Left lung (tissue), 10 donors: ENCODE measurements around the gene PRPF18. TPM values are rescaled to one million over a fixed set of nuclear protein-coding genes. Genes with fewer than 3 reads are reported as not detected.

Experiments used
- ATAC-seq: fragments of 200-7000 bp; cut with Tn5 transposase; one replicate; pipeline ENCODE4 v1.9.1; 2020; ENCODE audit warnings: moderate library complexity
- DNase-seq, 4 donors: peaks; one replicate each; pipeline ENCODE4 v3.0.0-alpha.2; 2013 to 2020
- H3K27ac ChIP-seq, 2 donors: fragments of 200-600 bp; sonication (generic) in 1 of 2; one replicate each; pipeline versions ENCODE4 v1.5.0 to v1.8.0; 2020 to 2021
- H3K27me3 ChIP-seq, 2 donors: fragments of 200-600 bp; sonication (generic) in 1 of 2; one replicate each; pipeline versions ENCODE4 v1.5.0 to v1.8.0; 2020 to 2021
- H3K36me3 ChIP-seq, 2 donors: fragments of 200-600 bp; sonication (generic) in 1 of 2; one replicate each; pipeline versions ENCODE4 v1.5.0 to v1.8.0; 2020 to 2021
- H3K4me1 ChIP-seq, 2 donors: fragments of 200-600 bp; one replicate each; pipeline ENCODE4 v1.8.0; 2021
- H3K4me3 ChIP-seq, 2 donors: fragments of 200-600 bp; sonication (generic) in 1 of 2; one replicate each; pipeline versions ENCODE4 v1.5.0 to v1.8.0; 2020 to 2021; ENCODE audit warnings: mild to moderate bottlenecking in 1 of 2
- H3K9me3 ChIP-seq, 2 donors: fragments of 200-600 bp; sonication (generic) in 1 of 2; one replicate each; pipeline versions ENCODE4 v1.5.0 to v1.8.0; 2020 to 2021
- intact Hi-C, 2 donors: fragments of 100-400 bp; cut with DNase I; formaldehyde crosslinking; loops; one replicate each; pipeline versions ENCODE4 v1.11.2 to v1.14.2; 2022
- polyA plus RNA-seq, 6 donors: library from polyadenylated mRNA; unstranded; fragments of 120-200 nt; gene quantifications; one replicate each; pipeline ENCODE4 v1.2.1, GENCODE V29; 2013; ENCODE audit not compliant: insufficient read length in 6 of 6
- total RNA-seq, 2 donors: library from RNA; stranded (reverse); fragmentation: NEBNext Ultra II Directional; extraction: Animal tissue kit (Norgen Biotek cat#: 25700); gene quantifications; one replicate each; pipeline ENCODE4 v1.2.1, GENCODE V29; 2021
- TF ChIP-seq, protein P1 (sequence below), 2 donors: fragments of 200-600 bp; sonication (generic) in 1 of 2; IDR thresholded peaks; one replicate each; pipeline versions ENCODE4 v1.5.0 to v1.8.0; 2021; ENCODE audit warnings: antibody characterized with exemption in 2 of 2
- donor health status: DM: no; HTN: yes; CAD: no.
- donor health status: DM: no; HTN: no; CAD: no.

Gene PRPF18
- total and polyA plus RNA-seq, 8 donors, result 17.0 to 29.1 (median 26.1) TPM

DNA sequence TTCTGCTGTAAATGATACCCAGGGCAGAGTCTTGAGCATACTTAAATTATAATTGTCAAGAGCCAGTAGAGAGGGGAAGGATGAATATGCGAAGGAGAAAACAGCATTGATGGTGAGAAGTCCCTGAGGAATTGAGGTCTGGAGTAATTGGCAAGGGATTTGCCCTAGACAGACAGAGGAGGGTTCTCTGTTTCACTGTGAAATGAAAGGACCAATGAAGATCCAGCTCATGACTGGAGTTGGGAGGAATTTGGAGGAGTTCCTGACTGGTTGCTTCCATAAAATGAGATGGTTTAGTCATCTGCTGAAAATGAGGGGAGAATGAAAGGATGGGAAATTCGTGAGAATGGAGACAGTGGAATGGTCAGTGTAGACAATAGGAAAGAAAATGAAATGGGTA is 6.8 kb downstream of the PRPF18 start:
- DNase-seq, result no peak
- Histone ChIP-seq H3K27me3 (no peaks in the 10 kb centered on the region), H3K9me3 (no peaks in the 10 kb centered on the region), H3K36me3 (peaks cover 0 to 14% of the 10 kb centered on the region in 2 donors), H3K4me3 (no peak overlapping the region), H3K27ac (no peak overlapping the region), H3K4me1 (peaks cover 3 to 13% of the 10 kb centered on the region in 2 donors)
- TF ChIP-seq, protein P1, sequence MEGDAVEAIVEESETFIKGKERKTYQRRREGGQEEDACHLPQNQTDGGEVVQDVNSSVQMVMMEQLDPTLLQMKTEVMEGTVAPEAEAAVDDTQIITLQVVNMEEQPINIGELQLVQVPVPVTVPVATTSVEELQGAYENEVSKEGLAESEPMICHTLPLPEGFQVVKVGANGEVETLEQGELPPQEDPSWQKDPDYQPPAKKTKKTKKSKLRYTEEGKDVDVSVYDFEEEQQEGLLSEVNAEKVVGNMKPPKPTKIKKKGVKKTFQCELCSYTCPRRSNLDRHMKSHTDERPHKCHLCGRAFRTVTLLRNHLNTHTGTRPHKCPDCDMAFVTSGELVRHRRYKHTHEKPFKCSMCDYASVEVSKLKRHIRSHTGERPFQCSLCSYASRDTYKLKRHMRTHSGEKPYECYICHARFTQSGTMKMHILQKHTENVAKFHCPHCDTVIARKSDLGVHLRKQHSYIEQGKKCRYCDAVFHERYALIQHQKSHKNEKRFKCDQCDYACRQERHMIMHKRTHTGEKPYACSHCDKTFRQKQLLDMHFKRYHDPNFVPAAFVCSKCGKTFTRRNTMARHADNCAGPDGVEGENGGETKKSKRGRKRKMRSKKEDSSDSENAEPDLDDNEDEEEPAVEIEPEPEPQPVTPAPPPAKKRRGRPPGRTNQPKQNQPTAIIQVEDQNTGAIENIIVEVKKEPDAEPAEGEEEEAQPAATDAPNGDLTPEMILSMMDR (IDR thresholded peaks at IDR 0.05), result no peak
- ATAC-seq, result no peak
- intact Hi-C loops, result no loop called here

DNA sequence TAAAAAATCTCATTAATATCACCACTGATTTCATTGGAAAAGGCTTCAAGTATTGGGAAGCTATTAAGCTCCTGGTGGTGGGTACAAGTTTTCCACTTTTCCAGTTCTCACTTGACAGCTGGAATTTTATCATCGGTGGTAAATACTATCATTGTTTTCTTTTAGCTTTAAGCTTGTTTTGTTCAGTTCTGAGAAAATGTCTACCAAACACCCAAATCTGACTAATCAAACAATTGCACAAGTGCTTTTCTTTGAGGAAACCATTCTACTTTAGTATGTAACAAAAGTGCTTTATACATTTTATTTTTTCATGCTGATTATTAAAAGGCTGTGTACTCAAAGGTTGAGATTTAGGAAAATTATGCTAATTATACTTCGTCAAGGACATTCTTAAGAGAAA is 7.9 kb downstream of the PRPF18 start:
- no peak for ATAC-seq
- Histone ChIP-seq H3K27me3 (no peaks in the 10 kb centered on the region), H3K4me3 (no peak overlapping the region), H3K9me3 (no peaks in the 10 kb centered on the region), H3K4me1 (peaks cover 0 to 6% of the 10 kb centered on the region in 2 donors), H3K36me3 (peaks cover 0 to 14% of the 10 kb centered on the region in 2 donors), H3K27ac (no peak overlapping the region)
- DNase-seq, result no peak
- TF ChIP-seq, protein P1 (IDR thresholded peaks at IDR 0.05), result no peak
- intact Hi-C loops, result no loop called here

DNA sequence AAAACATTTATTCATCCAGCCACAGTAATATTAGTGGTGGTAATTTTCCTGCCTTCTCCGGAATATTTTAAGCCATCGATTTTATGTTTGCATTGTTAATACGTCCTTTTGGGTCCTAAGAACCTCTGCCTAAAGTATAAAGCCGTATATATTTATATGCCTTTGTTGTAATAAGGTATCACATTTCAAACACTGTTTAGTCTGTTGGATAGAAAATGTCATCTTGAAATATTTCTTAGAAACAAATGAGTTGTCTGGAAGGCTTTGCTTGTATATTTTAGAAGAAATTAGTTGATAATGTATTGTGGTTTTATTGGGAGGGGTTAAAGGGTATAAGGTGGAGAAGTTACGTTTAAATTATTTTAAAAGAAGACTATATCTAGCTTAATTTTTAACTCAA is 11.1 kb downstream of the PRPF18 start:
- ATAC-seq (no peak), DNase-seq (no peak)
- H3K27me3 ChIP-seq, result no peaks in the 10 kb centered on the region
- H3K4me1 ChIP-seq, result no peaks in the 10 kb centered on the region
- no peak overlapping the region for H3K4me3 ChIP-seq
- no peaks in the 10 kb centered on the region for H3K9me3 ChIP-seq
- intact Hi-C loops, result no loop called here
- H3K27ac ChIP-seq, result no peak overlapping the region
- TF ChIP-seq, protein P1 (IDR thresholded peaks at IDR 0.05), result no peak
- peaks cover 0 to 24% of the 10 kb centered on the region in 2 donors for H3K36me3 ChIP-seq

DNA sequence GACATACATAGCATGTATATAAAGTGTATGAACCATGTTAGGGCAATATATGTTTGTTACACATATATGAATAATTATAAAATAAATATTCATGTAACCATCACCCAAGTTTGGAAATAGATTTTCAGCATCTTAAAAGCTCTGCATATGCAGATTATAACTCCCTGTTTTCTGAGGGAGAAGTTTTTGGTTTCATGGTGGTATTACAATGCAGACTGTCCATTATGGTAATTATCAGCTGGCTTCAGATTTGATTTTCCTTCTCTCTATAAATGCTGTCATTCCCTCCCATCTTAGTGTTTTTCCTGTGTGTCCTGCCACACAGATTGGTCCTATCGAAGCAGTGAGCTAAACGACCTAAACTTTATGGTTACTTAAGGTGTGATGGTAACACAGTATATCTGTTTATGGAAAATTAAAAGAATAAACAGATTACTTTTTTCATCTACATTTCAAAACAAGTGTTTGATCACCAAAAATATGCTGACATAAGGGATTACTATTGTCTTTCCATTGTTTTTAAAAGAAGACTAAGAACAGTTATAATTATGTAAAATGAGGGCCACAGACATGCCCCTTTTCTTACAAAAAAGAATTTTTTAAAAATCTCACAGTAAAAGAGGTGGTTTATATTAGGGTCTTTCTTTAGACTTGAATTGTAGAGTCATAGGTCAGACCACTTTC is 17.7 kb downstream of the PRPF18 start:
- intact Hi-C loops, result no loop called here
- Histone ChIP-seq H3K27ac (no peak overlapping the region), H3K4me1 (no peaks in the 10 kb centered on the region), H3K36me3 (peaks cover 0 to 57% of the 10 kb centered on the region in 2 donors), H3K9me3 (no peaks in the 10 kb centered on the region), H3K27me3 (no peaks in the 10 kb centered on the region), H3K4me3 (no peak overlapping the region)
- ATAC-seq, result no peak
- no peak for DNase-seq
- TF ChIP-seq, protein P1 (IDR thresholded peaks at IDR 0.05), result no peak

DNA sequence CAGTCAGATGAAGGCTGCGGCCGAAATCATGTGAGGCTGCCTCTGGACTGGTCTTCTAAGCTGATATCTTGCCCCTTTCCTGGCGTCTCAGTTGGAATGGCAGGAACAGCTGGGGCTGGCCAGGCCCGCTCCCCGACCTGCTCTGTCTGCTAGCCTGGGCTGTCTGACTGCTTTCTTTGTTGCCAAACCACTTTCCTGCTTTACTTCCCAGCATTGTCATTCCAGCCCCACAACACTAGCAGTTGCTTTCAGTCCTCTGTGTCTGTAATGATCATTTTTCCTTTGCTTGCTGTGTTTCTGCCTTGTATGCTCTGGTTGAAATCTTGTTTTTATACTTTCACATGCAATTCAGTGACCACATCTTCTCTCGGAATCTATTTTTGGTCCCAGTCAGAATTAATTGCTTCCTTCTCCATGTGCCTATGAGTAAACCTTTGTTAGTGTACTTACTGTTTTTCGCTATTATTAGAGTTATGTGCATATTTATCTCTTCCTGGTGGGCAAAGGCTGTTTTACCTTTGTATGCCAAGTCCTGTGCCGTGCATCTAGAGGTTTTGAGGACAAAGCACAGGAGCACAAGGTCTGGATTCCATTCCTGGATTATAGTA is 21.6 kb downstream of the PRPF18 start:
- no peaks in the 10 kb centered on the region for H3K27me3 ChIP-seq
- no peak overlapping the region for H3K4me3 ChIP-seq
- H3K36me3 ChIP-seq, result peaks cover 0 to 68% of the 10 kb centered on the region in 2 donors
- intact Hi-C loops, result no loop called here
- H3K27ac ChIP-seq, result peak overlapping the region in 1 of 2 donors; percentile 18
- DNase-seq (no peak), ATAC-seq (no peak)
- H3K4me1 ChIP-seq, result no peaks in the 10 kb centered on the region
- H3K9me3 ChIP-seq, result no peaks in the 10 kb centered on the region
- TF ChIP-seq, protein P1 (IDR thresholded peaks at IDR 0.05), result no peak
